H9 (cell line): Measurements from ENCODE around the gene POC1B. TPM values are rescaled to one million over a fixed set of nuclear protein-coding genes. Genes with fewer than 3 reads are reported as not detected.

ENCODE experiments used
- DNase-seq: peaks from one replicate; pipeline ENCODE4 v3.0.0-alpha.2; 2017
- H2AFZ ChIP-seq: one replicate; pipeline ENCODE4 v1.6.1; 2013; ENCODE audit warnings: mild to moderate bottlenecking, low read length, control low read depth, moderate library complexity
- H2AK5ac ChIP-seq: 2 replicates; pipeline ENCODE4 v1.6.1; 2013; ENCODE audit warnings: low read length, control low read depth, mixed read lengths; ENCODE audit not compliant: insufficient read length
- H2BK120ac ChIP-seq: one replicate; pipeline ENCODE4 v1.6.1; 2013; ENCODE audit warnings: low read depth, mild to moderate bottlenecking, low read length, control low read depth, inconsistent platforms; ENCODE audit not compliant: poor library complexity, severe bottlenecking
- H2BK12ac ChIP-seq: 2 replicates; pipeline ENCODE4 v1.6.1; 2013; ENCODE audit warnings: low read length, control low read depth, mixed read lengths, low read depth; ENCODE audit not compliant: insufficient read length
- H2BK15ac ChIP-seq: 2 replicates; pipeline ENCODE4 v1.6.1; 2013; ENCODE audit warnings: low read depth, low read length, control low read depth
- H2BK20ac ChIP-seq: one replicate; pipeline ENCODE4 v1.6.1; 2013; ENCODE audit warnings: low read depth, mild to moderate bottlenecking, low read length, control low read depth, inconsistent platforms; ENCODE audit not compliant: poor library complexity, severe bottlenecking
- H2BK5ac ChIP-seq: 2 replicates; pipeline ENCODE4 v1.6.1; 2013; ENCODE audit warnings: low read length, control low read depth, mixed read lengths; ENCODE audit not compliant: insufficient read length
- H3K14ac ChIP-seq: 2 replicates; pipeline ENCODE4 v1.6.1; 2013; ENCODE audit warnings: low read length, control low read depth; ENCODE audit not compliant: insufficient read depth
- H3K18ac ChIP-seq: 2 replicates; pipeline ENCODE4 v1.6.1; 2013; ENCODE audit warnings: low read depth, mild to moderate bottlenecking, mixed read lengths, low read length, control low read depth; ENCODE audit not compliant: insufficient read length
- H3K23ac ChIP-seq: 2 replicates; pipeline ENCODE4 v1.6.1; 2013; ENCODE audit warnings: low read length, control low read depth, mixed read lengths, low read depth; ENCODE audit not compliant: insufficient read length
- H3K23me2 ChIP-seq: 2 replicates; pipeline ENCODE4 v1.6.1; 2013; ENCODE audit warnings: low read depth, mild to moderate bottlenecking, mixed read lengths, low read length, control low read depth; ENCODE audit not compliant: insufficient read length, poor library complexity, severe bottlenecking
- H3K27ac ChIP-seq: 2 replicates; pipeline ENCODE4 v1.5.1; 2013; ENCODE audit warnings: low read length, control low read depth, mixed read lengths, low read depth; ENCODE audit not compliant: insufficient read length
- H3K27me3 ChIP-seq: 2 replicates; pipeline ENCODE4 v1.6.1; 2013; ENCODE audit warnings: low read length, control low read depth, inconsistent platforms; ENCODE audit not compliant: insufficient read depth
- H3K4ac ChIP-seq: 2 replicates; pipeline ENCODE4 v1.6.1; 2013; ENCODE audit warnings: low read depth, mild to moderate bottlenecking, control low read depth, inconsistent platforms, low read length, moderate library complexity
- H3K4me1 ChIP-seq: 2 replicates; pipeline ENCODE4 v1.6.1; 2013; ENCODE audit warnings: low read length, control low read depth, inconsistent platforms; ENCODE audit not compliant: insufficient read depth
- H3K4me2 ChIP-seq: 2 replicates; pipeline ENCODE4 v1.6.1; 2013; ENCODE audit warnings: low read length, control low read depth, mixed read lengths; ENCODE audit not compliant: insufficient read length, insufficient read depth
- H3K56ac ChIP-seq: 2 replicates; pipeline ENCODE4 v1.6.1; 2013; ENCODE audit warnings: low read depth, mild to moderate bottlenecking, mixed read lengths, low read length, control low read depth; ENCODE audit not compliant: insufficient read length
- H3K79me1 ChIP-seq: 2 replicates; pipeline ENCODE4 v1.6.1; 2013; ENCODE audit warnings: low read depth, mild to moderate bottlenecking, moderate library complexity, low read length, control low read depth, inconsistent platforms; ENCODE audit not compliant: insufficient read depth, poor library complexity, severe bottlenecking
- H3K79me2 ChIP-seq: 2 replicates; pipeline ENCODE4 v1.6.1; 2013; ENCODE audit warnings: low read length, control low read depth, inconsistent platforms; ENCODE audit not compliant: insufficient read depth
- H3K9ac ChIP-seq: 2 replicates; pipeline ENCODE4 v1.6.1; 2013; ENCODE audit warnings: low read length, control low read depth, mixed read lengths; ENCODE audit not compliant: insufficient read length; ENCODE audit errors: extremely low read depth
- H3K9me3 ChIP-seq: one replicate; pipeline ENCODE4 v1.6.1; 2013; ENCODE audit warnings: low read depth, low read length, inconsistent platforms; ENCODE audit not compliant: control insufficient read depth
- H3T11ph ChIP-seq: one replicate; pipeline ENCODE4 v1.6.1; 2013; ENCODE audit warnings: mild to moderate bottlenecking, low read length, control low read depth, inconsistent platforms
- H4K20me1 ChIP-seq: one replicate; pipeline ENCODE4 v1.6.1; 2013; ENCODE audit not compliant: control insufficient read depth, insufficient read length, insufficient read depth
- H4K5ac ChIP-seq: 2 replicates; pipeline ENCODE4 v1.6.1; 2013; ENCODE audit warnings: low read depth, mild to moderate bottlenecking, mixed read lengths, low read length, control low read depth; ENCODE audit not compliant: insufficient read length
- H4K8ac ChIP-seq: replicated peaks from 2 replicates; pipeline ENCODE4 v1.6.1; 2013; ENCODE audit warnings: low read length, control low read depth, mixed read lengths, low read depth; ENCODE audit not compliant: insufficient read length
- H4K91ac ChIP-seq: 2 replicates; pipeline ENCODE4 v1.6.1; 2013; ENCODE audit warnings: low read depth, mild to moderate bottlenecking, moderate library complexity, mixed read lengths, low read length, control low read depth; ENCODE audit not compliant: insufficient read length
- H3K27ac Mint-ChIP-seq, 3 experiments: 2 replicates in 2 of 3; 3 replicates in 1 of 3; pipeline ENCODE4 v1.8.0; 2020 to 2021; ENCODE audit warnings: mixed read lengths in 3 of 3, mild to moderate bottlenecking in 1 of 3, moderate library complexity in 1 of 3
- H3K27me3 Mint-ChIP-seq: 2 replicates; pipeline ENCODE4 v1.8.0; 2021; ENCODE audit warnings: low read depth, mild to moderate bottlenecking, moderate library complexity, mixed read lengths
- H3K36me3 Mint-ChIP-seq, 3 experiments: 2 replicates in 2 of 3; 3 replicates in 1 of 3; pipeline ENCODE4 v1.8.0; 2020 to 2021; ENCODE audit warnings: low read depth in 3 of 3, mixed read lengths in 3 of 3; ENCODE audit not compliant: insufficient read depth in 1 of 3
- H3K4me1 Mint-ChIP-seq, 2 experiments: 2 replicates each; pipeline ENCODE4 v1.8.0; 2020; ENCODE audit warnings: mixed read lengths in 2 of 2
- H3K4me3 Mint-ChIP-seq, 2 experiments: 2 replicates in 1 of 2; 3 replicates in 1 of 2; pipeline ENCODE4 v1.8.0; 2020 to 2021; ENCODE audit warnings: mild to moderate bottlenecking in 2 of 2, mixed read lengths in 2 of 2, moderate library complexity in 1 of 2
- H3K9me3 Mint-ChIP-seq, 2 experiments: 2 replicates in 1 of 2; 3 replicates in 1 of 2; pipeline ENCODE4 v1.8.0; 2020; ENCODE audit warnings: mild to moderate bottlenecking in 2 of 2, mixed read lengths in 2 of 2, moderate library complexity in 1 of 2
- CTCF ChIP-seq: fragments of 200-600 bp; sonication (generic); conservative IDR thresholded peaks from 3 replicates; pipeline ENCODE4 v1.8.0; 2021; ENCODE audit warnings: antibody characterized with exemption, mild to moderate bottlenecking
- WGBS: extraction: QIAGEN DNeasy Blood & Tissue Kit; methylation state at CpG from one replicate; pipeline ENCODE4 v1.1.7; 2013; ENCODE audit warnings: missing lambda C conversion rate, low lambda C conversion rate, mixed read lengths; ENCODE audit not compliant: insufficient read length; ENCODE audit errors: extremely low coverage; 5-methylcytosine and 5-hydroxymethylcytosine counted together
- total RNA-seq: library from RNA; stranded (reverse); gene quantifications from 2 replicates; pipeline ENCODE4 v1.2.1, GENCODE V29; 2021

POC1B gene
- total RNA-seq, 1 experiment from 2014 or later = 12.5 TPM

- WGBS = no CpG with 5 or more reads among the region's 6 CpGs
- H2AK5ac ChIP-seq = no peak overlapping the region
- no peak overlapping the region for H3K18ac ChIP-seq
- no peak overlapping the region for H3K23ac ChIP-seq
- no peak for DNase-seq
- H3K4me1 Mint-ChIP-seq = peaks cover 2 to 8% of the 10 kb centered on the region in 2 experiments; a peak in 3 of 4 replicates
- no peak overlapping the region for H3T11ph ChIP-seq
- H3K79me2 ChIP-seq = no peaks in the 10 kb centered on the region
- no peak overlapping the region for H3K56ac ChIP-seq
- peaks cover 0 to 4% of the 10 kb centered on the region in 2 experiments; a peak in 2 of 5 replicates for H3K9me3 Mint-ChIP-seq
- H3K9me3 ChIP-seq = no peaks in the 10 kb centered on the region
- H2BK5ac ChIP-seq = no peak overlapping the region
- H2BK15ac ChIP-seq = no peak overlapping the region
- no peaks in the 10 kb centered on the region for H4K20me1 ChIP-seq
- H3K4me2 ChIP-seq = no peak overlapping the region
- no peaks in the 10 kb centered on the region for H3K4me1 ChIP-seq
- no peaks in the 10 kb centered on the region for H3K27me3 Mint-ChIP-seq
- H4K91ac ChIP-seq = no peak overlapping the region
- H4K5ac ChIP-seq = no peak overlapping the region
- no peak overlapping the region for H3K27ac Mint-ChIP-seq
- H3K14ac ChIP-seq = no peak overlapping the region
- no peaks in the 10 kb centered on the region for H3K23me2 ChIP-seq
- H2BK120ac ChIP-seq = no peak overlapping the region
- H2AFZ ChIP-seq = no peak overlapping the region
- H4K8ac ChIP-seq = no peak overlapping the region
- H3K4ac ChIP-seq = no peak overlapping the region
- TF ChIP-seq CTCF = no peak
- no peaks in the 10 kb centered on the region for H3K27me3 ChIP-seq
- no peak overlapping the region for H2BK12ac ChIP-seq
- peaks cover 0 to 5% (median 0%) of the 10 kb centered on the region in 3 experiments; a peak in 2 of 7 replicates for H3K36me3 Mint-ChIP-seq
- no peak overlapping the region for H2BK20ac ChIP-seq
- no peak overlapping the region for H3K27ac ChIP-seq
- H3K9ac ChIP-seq = no peak overlapping the region
- no peak overlapping the region for H3K4me3 Mint-ChIP-seq
- H3K79me1 ChIP-seq = no peaks in the 10 kb centered on the region
These were observed 21.1 kb downstream of the POC1B start for GRCh38 chr12:89504560-89505346.
